Loucy (cell line): ENCODE measurements around the gene NTRK1.

Source experiments
- CTCF ChIP-seq: fragments of 200-600 bp; sonication (generic); conservative IDR thresholded peaks from 2 replicates; pipeline ENCODE4 v1.5.1; 2014; ENCODE audit warnings: mild to moderate bottlenecking, antibody characterized with exemption, low read length
- EZH2phosphoT487 ChIP-seq: fragments of 200-600 bp; IDR thresholded peaks from 2 replicates; pipeline ENCODE4 v1.6.1; 2018; ENCODE audit warnings: antibody characterized with exemption, mild to moderate bottlenecking, moderate library complexity, borderline replicate concordance

GRCh38 chr1:156842618-156843300, 17.9 kb upstream of the NTRK1 start:
- no peak for TF ChIP-seq EZH2phosphoT487
- TF ChIP-seq CTCF, result no peak
